Gastroesophageal sphincter (tissue), 2 donors: Measurements from ENCODE around the gene TBC1D8.

ENCODE experiments used
- EP300 ChIP-seq: sonication (generic); formaldehyde crosslinking; IDR thresholded peaks from one replicate; pipeline ENCODE4 v1.6.1; 2017; ENCODE audit warnings: antibody characterized with exemption, mild to moderate bottlenecking
- POLR2A ChIP-seq, 2 donors: fragments of 450-650 bp; IDR thresholded peaks; one replicate each; pipeline ENCODE4 v1.6.1; 2017; ENCODE audit warnings: antibody characterized with exemption in 2 of 2, mild to moderate bottlenecking in 2 of 2, moderate library complexity in 1 of 2

DNA sequence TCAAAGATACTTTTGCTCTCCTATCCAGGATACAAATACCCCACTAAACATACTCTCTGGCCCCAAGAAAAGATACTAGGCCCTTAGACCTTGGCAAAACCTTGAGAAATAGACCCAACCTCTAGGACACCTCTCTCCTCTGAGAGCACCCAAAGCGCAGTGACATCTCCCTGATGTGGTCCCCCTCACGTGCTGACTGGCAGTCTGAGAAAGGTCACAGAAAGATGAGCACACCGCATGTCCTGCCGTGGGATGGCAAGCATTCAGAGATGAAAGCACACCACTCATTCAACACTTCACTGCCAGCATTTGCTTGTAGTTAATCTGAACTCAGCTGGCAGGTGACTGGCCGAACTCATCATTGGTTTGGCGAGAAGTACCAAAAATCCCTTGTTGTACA is 6.1 kb upstream of the TBC1D8 start:
- TF ChIP-seq POLR2A (IDR thresholded peaks at IDR 0.05) = no peak
- TF ChIP-seq EP300 = no peak
